GM19463 (cell line): ENCODE data around the gene CBLN3.

Experiments used
- ATAC-seq: cut with Tn5 transposase; IDR thresholded peaks from one replicate; pipeline ENCODE4 v1.9.1; 2021; ENCODE audit warnings: mild to moderate bottlenecking, moderate library complexity; ENCODE audit not compliant: unreplicated experiment

Gene CBLN3

DNA sequence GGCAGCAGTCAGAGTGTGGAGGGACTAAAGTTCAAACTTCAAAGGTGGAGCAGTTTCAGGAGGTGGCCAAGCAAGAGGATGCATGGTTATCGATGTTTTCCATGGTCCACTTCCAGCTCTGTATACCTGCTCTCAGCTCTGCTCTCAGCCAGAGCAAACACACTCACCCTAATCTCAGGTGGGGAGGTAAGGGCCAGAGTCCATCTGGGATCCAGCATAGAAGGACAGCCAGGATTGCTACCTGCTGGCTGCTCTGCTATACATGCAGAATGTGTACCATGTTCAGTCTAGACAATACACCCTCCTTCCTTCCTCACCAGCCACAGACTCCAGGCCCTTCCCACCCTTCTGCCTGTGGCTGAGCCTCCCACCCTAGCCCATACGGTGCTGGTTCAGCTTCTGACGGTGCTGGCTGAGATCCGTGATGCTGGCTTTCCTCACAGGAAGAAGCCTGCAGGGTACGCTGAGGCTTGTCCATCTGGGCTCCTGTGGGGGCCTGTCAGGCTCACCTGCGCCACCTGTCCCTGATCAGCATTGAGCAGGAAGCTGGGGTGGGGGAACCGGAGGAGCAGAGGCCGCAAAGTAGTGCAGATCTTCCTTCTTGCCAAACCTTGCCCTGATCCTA, 2.4 kb downstream of the CBLN3 start:
- ATAC-seq, result no peak

DNA sequence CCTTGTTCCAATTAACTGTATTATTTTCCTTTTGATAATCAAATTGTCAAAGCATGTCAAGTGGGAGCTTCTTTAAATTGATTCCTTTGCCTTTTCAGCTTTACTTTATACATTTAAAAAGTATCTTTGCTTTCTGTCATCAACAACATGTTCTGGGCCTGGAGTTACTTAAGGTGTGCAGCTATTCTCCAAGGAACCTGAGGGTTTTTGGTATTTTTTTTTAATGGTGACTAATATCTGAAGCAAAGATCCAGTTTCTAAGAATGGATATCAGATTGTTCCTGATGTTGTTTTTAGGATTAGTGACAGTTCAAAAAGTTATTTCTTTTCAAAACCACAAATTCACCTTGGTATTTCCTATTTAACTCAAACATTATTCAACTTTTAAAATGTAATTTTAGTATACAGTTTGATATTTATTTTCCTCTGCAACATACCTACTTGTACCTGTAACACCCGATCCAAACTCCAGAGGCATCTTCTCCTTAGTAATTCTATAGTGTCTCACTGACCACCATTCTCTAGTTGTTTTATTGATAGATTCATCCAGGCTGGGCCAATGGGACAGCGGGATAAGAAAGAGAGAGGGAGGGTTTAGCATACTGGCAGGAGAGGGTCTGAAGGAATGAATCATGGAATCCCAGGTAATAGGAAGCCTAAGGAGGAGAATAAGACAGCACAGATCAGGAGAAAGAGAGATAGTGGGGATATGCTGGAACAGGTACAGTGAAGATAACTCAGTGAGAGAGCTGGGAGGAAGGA, 3.1 kb downstream of the CBLN3 start:
- no peak for ATAC-seq

DNA sequence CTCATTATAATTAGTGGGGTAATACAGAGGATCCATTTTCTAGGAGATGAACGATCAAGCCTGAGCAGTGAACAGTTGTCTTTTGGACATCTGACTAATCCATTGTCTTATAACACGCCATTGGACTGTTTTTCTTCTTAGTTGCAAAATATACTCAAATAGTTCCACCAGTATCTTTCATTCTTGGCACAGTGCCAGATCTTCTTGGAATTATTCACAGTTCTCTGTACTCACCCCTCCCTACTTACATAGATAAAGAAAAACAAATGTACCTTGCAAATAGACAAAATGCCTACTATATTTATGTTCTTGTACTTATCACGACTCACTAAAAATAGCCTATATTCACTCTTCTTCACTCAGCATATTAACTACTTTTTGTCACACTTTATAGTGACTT, 3.8 kb downstream of the CBLN3 start:
- no peak for ATAC-seq

DNA sequence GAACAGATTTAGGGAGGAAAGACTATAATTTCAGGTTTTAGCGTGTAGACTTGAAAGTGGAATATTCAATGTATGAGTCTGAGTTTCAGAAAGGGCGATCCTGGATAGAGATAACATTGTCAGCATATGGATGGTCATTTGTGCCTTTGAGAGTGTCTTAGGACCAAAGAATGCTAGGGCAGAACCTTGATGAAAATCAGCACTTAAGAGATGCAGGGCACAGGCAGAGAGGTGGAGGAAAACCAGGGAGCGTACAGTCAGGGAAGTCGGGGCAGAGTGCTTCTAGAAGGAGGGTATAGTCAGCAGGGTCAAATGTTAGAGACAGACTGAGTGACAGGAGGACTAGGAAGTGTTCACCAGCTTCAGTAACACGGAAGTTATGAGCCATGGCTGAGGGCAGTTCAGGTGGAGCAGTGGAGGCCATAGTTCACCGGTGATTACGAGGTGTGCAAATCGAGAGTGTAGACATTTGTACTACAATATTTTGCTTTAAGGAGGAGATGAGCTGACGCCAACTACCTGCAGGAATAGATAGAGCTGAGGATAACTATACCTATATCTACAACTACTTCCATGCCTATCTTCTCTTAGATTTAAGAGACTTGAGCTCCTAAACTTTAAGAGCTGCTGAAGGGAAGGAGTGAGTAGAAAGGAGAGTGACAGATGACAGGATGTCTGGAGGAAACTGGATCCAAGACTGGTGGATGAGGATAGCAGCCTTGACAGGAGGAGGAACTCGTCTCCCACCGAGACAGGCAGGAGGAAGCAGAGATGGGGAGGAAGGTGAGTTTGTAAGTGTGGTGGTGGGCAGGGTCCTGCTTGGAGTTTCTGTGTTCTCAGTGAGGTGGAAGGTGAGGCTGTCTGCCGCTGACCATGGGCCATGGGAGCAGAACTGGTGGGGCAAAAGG, 6.5 kb downstream of the CBLN3 start:
- no peak for ATAC-seq

DNA sequence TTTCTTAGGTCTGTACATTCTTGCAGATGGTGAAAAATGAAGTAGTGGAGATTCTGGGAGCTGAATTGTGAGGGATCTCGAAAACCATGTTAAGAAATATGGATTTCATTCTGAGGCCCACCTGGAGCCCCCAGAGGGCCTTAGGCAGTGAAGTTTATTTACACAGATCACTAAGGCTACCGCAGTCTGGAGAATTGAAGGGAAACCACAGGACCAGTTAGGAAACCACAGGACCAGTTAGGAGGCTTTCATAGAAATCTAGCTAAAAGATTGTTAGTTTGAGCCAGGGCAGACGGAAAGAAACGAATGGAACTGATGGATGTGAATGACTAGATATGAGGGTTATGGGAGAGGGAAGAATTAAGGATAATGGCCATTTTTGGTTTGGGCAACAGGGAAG, 7.2 kb downstream of the CBLN3 start:
- no peak for ATAC-seq

DNA sequence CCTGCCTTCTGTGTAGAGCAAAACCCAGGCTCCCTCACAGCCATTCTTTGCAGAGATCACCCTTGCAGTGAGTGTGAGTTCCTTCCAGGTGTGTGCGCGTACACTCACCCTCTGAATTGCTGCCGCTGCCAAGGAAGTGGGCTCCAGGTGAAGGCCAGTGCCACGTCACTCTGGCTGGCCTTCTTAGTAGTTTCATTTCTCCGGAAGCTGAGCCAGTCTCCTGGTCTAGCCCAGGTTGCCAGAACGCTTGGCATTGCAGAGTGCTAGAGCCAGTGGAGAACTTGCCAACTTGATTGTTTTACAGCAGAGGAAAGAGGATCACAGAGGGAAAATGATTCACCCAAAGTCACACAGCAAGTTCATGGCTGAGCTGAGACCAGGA, 11.0 kb downstream of the CBLN3 start:
- ATAC-seq, result no peak

DNA sequence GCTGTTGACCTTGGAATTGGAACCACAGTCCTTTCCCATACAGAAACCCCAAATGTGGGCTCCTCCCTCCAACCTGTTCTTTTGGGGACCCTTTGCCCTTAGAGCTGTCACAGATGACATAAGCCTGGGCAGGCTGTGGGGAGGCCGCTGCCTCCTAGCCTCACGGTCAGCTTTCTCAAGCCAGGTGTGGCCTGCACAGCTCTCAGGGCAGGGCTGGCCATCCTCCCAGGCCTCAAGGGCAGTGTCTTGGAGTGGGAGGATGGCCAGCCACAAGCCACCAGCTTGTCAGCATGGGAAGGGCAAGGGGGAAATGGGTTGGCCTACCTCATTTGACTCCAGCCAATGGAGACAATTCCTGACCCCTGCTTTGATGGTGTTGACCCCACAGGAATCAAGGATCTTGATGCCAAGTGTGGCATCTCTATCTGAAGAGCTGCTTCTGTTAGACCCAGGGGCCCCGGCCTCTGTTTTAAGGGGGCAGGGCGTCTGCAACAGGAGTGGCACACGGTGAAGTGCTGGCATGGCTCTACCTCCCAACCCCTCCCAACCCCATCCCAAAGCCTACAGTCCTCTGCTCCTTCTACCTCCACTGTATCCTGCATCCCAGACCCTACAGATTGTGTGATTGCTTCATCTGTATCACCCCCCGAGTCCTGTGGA, 11.5 kb downstream of the CBLN3 start:
- no peak for ATAC-seq

DNA sequence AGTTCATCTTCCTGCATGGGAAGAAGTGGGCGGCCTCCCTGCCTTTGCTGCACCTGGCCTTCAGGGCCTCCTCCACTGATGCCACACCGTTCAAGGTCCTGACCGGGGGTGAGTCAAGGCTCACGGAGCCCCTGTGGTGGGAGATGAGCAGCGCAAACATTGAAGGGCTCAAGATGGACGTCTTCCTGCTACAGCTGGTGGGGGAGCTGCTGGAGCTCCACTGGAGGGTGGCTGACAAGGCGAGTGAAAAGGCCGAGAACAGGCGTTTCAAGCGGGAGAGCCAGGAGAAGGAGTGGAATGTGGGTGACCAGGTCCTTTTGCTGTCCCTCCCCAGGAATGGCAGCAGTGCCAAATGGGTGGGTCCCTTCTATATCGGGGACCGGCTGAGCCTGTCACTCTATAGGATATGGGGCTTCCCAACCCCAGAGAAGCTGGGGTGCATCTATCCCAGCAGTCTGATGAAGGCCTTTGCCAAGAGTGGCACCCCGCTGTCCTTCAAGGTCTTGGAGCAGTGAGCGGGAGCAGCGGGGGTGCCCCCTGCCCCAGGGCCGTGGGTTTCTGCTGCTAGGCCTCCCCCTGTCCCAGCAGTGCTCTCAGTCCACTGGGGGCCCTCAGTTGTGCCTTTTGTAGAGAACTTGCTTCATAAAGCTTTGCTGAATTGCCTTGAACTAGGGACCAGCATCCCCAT, 12.4 kb downstream of the CBLN3 start:
- no peak for ATAC-seq

DNA sequence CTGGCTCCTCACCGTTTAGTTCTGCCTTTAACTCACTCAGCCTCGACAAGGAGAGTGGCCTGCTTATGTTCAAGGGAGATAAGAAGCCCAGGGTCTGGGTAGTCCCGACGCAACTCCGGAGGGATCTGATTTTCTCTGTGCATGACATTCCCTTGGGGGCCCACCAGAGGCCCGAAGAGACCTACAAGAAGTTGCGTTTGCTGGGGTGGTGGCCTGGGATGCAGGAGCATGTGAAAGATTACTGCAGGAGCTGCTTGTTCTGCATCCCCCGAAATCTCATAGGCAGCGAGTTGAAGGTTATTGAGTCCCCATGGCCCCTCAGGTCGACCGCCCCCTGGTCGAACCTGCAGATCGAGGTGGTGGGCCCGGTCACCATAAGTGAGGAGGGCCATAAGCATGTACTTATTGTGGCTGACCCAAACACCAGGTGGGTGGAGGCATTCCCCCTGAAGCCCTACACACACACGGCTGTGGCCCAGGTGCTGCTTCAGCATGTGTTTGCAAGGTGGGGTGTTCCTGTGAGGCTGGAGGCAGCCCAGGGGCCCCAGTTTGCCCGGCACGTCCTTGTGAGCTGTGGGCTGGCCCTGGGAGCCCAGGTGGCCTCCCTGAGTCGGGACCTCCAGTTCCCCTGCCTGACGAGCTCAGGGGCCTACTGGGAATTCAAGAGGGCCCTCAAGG, 13.1 kb downstream of the CBLN3 start:
- no peak for ATAC-seq

DNA sequence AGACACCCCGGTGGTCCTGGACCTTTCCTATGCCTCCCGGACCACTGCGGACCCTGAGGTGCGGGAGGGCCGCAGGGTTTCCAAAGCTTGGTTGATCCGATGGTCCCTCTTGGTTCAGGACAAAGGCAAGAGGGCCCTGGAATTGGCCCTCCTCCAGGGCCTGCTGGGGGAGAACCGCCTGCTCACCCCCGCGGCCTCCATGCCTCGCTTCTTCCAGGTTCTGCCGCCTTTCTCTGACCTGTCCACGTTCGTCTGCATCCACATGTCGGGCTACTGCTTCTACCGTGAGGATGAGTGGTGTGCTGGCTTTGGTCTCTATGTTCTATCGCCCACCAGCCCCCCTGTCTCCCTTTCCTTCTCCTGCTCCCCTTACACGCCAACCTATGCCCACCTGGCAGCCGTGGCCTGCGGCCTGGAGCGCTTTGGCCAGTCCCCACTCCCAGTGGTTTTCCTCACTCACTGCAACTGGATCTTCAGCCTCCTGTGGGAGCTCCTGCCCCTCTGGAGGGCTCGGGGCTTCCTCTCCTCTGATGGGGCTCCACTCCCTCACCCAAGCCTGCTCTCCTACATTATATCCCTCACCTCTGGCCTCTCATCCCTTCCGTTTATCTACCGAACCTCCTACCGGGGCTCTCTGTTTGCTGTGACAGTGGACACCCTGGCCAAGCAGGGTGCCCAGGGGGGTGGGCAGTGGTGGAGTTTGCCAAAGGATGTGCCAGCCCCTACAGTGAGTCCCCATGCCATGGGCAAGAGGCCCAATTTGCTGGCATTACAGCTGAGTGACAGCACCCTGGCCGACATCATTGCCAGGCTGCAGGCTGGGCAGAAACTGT, 13.8 kb downstream of the CBLN3 start:
- no peak for ATAC-seq

DNA sequence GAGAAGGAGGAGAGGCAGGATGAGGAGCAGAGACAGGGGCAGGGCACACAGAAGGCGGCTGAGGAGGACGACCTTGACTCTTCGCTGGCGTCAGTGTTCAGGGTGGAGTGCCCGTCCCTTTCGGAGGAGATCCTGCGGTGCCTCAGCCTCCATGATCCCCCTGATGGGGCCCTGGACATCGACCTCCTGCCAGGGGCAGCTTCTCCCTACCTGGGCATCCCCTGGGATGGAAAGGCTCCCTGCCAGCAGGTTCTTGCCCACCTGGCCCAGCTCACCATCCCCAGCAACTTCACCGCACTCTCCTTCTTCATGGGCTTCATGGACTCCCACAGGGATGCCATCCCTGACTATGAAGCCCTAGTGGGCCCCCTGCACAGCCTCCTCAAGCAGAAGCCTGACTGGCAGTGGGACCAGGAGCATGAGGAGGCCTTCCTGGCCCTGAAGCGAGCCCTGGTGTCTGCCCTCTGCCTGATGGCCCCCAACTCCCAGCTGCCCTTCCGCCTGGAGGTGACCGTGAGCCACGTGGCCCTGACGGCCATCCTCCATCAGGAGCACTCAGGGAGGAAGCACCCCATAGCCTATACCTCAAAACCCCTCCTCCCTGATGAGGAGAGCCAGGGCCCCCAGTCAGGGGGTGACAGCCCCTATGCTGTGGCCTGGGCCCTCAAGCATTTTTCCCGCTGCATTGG, 14.6 kb downstream of the CBLN3 start:
- no peak for ATAC-seq

DNA sequence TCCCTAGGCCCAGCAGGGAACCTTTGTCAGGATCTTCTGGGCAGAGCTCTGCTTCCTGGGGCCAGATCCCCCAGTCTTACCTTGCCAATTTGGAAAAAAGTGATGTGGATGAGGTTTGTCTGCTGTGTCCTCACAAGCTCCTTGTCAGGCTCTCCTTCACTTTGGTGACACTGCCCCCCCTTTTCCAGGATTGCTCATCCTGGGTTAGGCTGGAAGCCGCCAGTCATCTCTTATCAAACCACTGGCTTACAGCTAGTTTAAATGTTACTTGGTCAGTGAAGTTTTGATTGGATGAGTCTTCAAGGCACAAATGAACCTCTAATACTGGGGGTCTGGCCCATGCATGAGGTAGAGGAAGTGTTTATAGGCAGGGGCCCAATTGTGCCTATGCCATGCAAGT, 15.4 kb downstream of the CBLN3 start:
- no peak for ATAC-seq

DNA sequence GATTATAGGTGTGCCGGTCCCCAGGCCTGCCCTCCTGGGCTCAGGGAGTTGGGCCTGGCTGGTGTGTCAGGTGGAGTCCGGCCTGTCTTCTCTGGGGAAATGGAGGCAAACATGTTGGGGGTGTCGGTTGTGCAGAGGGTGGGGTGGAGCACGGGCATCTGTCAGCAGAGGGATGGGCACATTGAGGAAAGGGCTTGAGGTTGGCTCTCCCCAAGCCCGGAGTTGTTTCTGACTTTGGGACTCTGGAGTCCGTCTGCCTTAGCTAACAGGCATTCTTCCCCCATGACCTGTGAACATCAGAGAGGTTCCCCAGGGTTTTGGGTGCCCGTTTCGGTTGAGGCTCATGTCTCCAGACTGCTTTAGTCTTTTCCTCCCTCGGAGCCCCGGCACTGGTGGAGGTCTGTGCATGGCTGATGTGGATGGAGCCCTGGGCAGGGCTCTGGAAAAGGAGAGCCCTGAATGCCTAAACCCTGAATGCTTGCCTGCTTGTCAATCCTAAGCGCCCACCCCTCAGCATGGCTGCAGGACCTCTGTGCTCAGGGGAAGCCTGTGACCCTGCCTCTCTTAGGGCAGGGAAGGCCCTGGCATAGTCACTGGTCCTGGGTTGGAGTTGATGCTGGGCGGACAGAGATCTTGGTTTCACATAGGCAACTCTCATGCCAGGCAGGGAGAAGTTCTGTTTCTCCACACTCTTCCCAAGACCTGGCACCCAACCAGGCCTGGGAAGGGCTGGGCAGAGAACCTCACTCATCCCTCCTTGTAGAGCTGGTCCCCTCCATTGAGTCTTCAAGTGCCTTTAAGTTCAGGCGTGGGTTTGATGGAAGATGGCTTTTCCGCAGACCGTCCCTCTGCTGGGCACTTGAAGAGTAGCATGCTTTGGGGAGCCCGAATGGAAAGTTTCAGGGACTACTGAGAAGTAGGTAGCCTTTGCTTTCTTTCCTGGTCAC, 17.8 kb downstream of the CBLN3 start:
- ATAC-seq, result peak; percentile 69

DNA sequence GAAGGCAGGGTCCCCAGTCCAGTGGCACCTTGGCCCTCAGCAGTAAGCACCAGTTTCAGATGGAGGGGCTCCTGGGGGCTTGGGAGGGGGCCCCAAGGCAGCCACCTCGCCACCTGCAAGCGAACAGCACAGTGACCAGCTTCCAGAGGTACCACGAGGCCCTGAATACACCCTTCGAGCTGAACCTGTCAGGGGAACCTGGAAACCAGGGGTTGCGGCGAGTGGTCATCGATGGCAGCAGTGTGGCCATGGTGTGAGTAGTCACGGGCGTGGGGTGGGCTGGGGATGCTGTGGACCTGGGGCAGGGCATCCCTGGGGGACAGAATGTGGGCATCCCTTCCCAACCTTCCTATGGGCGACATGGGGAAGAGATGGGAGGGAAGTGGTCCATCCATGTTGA, 19.5 kb downstream of the CBLN3 start:
- ATAC-seq, result no peak

DNA sequence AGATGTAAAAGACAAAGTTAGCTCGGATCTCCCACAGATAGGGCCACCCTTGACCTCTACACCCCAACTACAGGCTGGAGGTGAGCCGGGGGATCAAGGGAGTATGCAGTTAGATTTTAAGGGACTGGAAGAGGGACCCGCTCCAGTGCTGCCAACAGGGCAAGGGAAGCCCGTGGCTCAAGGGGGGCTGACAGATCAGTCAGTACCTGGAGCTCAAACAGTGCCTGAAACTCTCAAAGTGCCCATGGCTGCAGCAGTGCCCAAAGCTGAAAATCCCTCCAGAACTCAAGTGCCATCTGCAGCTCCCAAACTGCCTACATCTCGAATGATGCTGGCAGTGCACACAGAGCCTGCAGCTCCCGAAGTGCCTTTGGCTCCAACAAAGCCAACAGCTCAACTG, 20.3 kb downstream of the CBLN3 start:
- ATAC-seq, result no peak

DNA sequence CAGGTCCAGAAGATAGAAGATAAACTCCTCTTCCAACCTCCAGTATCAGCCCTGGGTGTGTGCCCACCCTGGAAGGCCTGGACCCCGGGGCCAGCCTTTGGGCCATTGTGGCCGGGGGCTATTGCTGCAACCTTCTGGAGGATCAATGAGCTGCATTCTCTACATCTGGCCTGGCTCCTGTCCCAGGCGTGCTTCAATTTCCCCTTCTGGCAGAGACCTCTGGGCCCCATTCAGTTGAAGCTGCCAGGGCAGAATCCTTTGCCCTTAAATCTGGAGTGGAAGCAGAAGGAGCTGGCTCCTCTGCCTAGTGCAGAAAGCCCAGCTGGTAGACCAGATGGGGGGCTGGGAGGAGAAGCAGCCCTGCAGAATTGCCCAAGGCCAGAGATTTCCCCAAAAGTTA, 20.7 kb downstream of the CBLN3 start:
- ATAC-seq, result no peak

DNA sequence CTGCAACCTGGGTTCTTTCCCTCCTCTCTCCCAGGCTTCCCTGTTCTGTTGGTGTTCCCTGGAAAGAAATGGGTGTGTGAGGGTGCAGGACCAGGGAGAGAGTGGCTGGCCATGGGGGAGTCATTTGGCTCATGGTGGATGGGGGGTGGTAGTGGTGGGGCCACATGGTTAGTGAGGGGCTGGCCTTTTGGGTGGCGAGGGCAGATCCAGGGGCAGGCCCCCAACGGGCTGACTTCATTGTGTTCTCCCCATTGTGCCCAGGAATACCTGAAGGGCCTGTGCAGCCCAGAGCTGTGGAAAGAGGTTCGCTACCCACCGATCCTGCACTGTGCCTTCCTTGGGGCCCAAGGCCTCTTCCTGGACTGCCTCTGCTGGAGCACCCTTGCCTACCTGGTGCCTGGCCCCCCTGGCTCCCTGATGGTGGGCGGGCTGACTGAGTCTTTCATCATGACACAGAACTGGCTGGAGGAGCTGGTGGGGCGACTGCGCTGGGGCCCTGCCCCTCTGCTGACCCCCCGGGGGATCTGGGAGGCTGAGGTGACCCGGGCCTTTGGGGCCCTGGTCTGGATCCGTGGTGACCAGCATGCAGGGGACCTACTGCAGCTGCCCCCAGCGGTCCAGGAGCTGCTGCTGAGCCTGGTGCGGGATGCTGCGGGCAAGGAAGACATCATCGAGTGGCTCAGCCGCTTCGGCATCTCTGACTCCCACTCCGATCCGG, 21.7 kb downstream of the CBLN3 start:
- no peak for ATAC-seq
